ENCODE results near the gene DAZ4.
"Not testable (repeated sequence)": the region's sequence is repeated elsewhere in the genome, so short reads cannot be mapped to it uniquely, and the experiment has no call there.

GRCh38 chrY:24833619-24834018, at the start of gene DAZ4:
- not testable (repeated sequence) for TF ChIP-seq POLR2A, EP300 (IDR thresholded peaks at IDR 0.05)
